Panc1 (cell line): ENCODE measurements around the gene MAST3. TPM values are rescaled to one million over a fixed set of nuclear protein-coding genes. Genes with fewer than 3 reads are reported as not detected.
"Not testable (repeated sequence)": the region's sequence is repeated elsewhere in the genome, so short reads cannot be mapped to it uniquely, and the experiment has no call there.

Source experiments
- ATAC-seq: fragments of 200-7000 bp; cut with Tn5 transposase; 2 replicates; pipeline ENCODE4 v1.9.1; 2020; ENCODE audit warnings: mild to moderate bottlenecking, moderate library complexity
- BruUV-seq: library from RNA; stranded (reverse); fragments of 400-500 nt; replicated peaks from 2 replicates; lab custom pipeline; 2021; lab: Mats Ljungman, UMichigan
- CTCF ChIA-PET: fragments of 300-600 bp; sonication (Branson Sonifier 250); formaldehyde crosslinking; loops from one replicate; lab custom pipeline; 2022; ENCODE audit warnings: antibody characterized with exemption; lab: Charles Lee
- POLR2A ChIA-PET: fragments of 300-600 bp; sonication (Branson Sonifier 250); formaldehyde crosslinking; loops from one replicate; lab custom pipeline; 2022; ENCODE audit warnings: antibody characterized with exemption; lab: Charles Lee
- DNase-seq: peaks from one replicate; pipeline ENCODE4 v3.0.0-alpha.2; 2010; ENCODE audit warnings: low read depth, low spot score
- H3K27ac ChIP-seq: 2 replicates; pipeline ENCODE4 v1.5.1; 2011; ENCODE audit warnings: mild to moderate bottlenecking, low read length, inconsistent platforms
- H3K27me3 ChIP-seq: fragments of 200-500 bp; sonication (Bioruptor generic); 2 replicates; pipeline ENCODE4 v1.6.0; 2014; ENCODE audit warnings: low read length, inconsistent platforms; ENCODE audit not compliant: control insufficient read depth, insufficient read depth
- H3K36me3 ChIP-seq: fragments of 200-500 bp; sonication (Bioruptor generic); 2 replicates; pipeline ENCODE4 v1.5.1; 2014; ENCODE audit warnings: inconsistent platforms, mild to moderate bottlenecking, low read length, moderate library complexity; ENCODE audit not compliant: control insufficient read depth, insufficient read depth
- H3K4me1 ChIP-seq: 2 replicates; pipeline ENCODE4 v1.5.1; 2011; ENCODE audit warnings: inconsistent platforms, mild to moderate bottlenecking, low read length, moderate library complexity; ENCODE audit not compliant: control insufficient read depth, insufficient read depth
- H3K4me3 ChIP-seq, 2 experiments: 2 replicates each; pipeline ENCODE4 v1.5.1; 2011 to 2012; ENCODE audit warnings: low read depth in 2 of 2, low read length in 2 of 2, mild to moderate bottlenecking in 2 of 2, inconsistent platforms in 1 of 2, moderate library complexity in 1 of 2
- H3K9me3 ChIP-seq: fragments of 200-500 bp; sonication (Bioruptor generic); 2 replicates; pipeline ENCODE4 v1.5.1; 2014; ENCODE audit warnings: low read depth, mild to moderate bottlenecking, inconsistent platforms, low read length, moderate library complexity; ENCODE audit not compliant: control insufficient read depth, insufficient read depth
- CTCF ChIP-seq: fragments of 450-650 bp; IDR thresholded peaks from 2 replicates; pipeline ENCODE4 v1.5.1; 2017; ENCODE audit warnings: mild to moderate bottlenecking
- POLR2AphosphoS5 ChIP-seq: IDR thresholded peaks from 2 replicates; pipeline ENCODE4 v1.6.1; 2012; ENCODE audit warnings: mild to moderate bottlenecking, low read depth, low read length, moderate library complexity
- SIN3A ChIP-seq: IDR thresholded peaks from 2 replicates; pipeline ENCODE4 v1.6.1; 2012; ENCODE audit warnings: low read depth, mild to moderate bottlenecking, low read length, moderate library complexity, borderline replicate concordance; ENCODE audit not compliant: insufficient read depth
- TCF7L2 ChIP-seq: IDR thresholded peaks from 2 replicates; pipeline ENCODE4 v1.6.1; 2011; ENCODE audit warnings: mild to moderate bottlenecking, low read depth, low read length, inconsistent platforms
- in situ Hi-C: cut with HindIII; loops from 2 replicates; pipeline ENCODE4 v1.10.0; 2016; ENCODE audit warnings: low sequenced_read_pairs, low pct_unique_long_range_greater_than_20kb
- intact Hi-C: fragments of 100-400 bp; cut with micrococcal nuclease; formaldehyde crosslinking; loops from one replicate; pipeline ENCODE4 v1.10.0; 2022; ENCODE audit not compliant: unreplicated experiment
- total RNA-seq: library from RNA; stranded (reverse); gene quantifications from one replicate; pipeline ENCODE4 v1.2.1, GENCODE V29; 2021; ENCODE audit not compliant: unreplicated experiment
- TF ChIP-seq, protein P1 (sequence below), 2 experiments: IDR thresholded peaks; 2 replicates each; pipeline ENCODE4 v1.6.1; 2011 to 2012; ENCODE audit warnings: low read depth in 2 of 2, control low read depth in 1 of 2, low read length in 1 of 2, mild to moderate bottlenecking in 1 of 2, moderate library complexity in 1 of 2; ENCODE audit not compliant: insufficient read depth in 1 of 2

MAST3 gene
- total RNA-seq, 1 experiment from 2014 or later: 13.1 TPM

DNA sequence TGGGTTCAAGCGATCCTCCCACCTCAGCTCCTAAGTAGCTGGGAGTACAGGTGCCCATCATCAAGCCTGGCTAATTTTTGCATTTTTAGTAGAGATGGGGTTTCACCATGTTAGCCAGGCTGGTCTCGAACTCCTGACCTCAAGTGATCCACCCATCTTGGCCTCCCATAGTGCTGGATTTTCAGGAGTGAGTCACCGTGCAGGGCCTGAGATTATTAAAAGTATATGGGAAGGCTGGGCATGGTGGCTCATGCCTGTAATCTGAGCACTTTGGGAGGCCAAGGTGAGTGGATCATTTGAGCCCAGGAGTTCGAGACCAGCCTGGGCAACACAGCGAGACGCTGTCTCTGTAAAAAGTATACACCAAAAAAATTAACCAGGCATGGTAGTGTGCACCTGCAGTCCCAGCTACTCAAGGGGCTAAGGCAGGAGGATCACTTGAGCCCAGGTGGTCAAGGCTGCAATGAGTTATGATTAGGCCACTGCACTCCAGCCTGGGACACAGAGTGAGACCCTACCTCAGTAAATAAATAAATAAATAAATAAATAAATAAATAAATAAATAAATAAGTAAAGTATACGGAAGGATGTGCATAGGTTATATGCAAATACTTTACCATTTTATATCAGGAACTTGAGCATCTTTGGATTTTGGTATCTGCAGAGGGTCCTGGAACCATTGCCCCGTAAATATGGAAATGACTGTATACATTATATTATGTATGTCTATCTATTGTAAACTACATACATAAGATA lies 11.7 kb upstream of the MAST3 start:
- ATAC-seq (no peak), DNase-seq (no peak)
- Histone ChIP-seq H3K4me1 (no peaks in the 10 kb centered on the region), H3K4me3 (no peak overlapping the region), H3K9me3 (no peaks in the 10 kb centered on the region), H3K27me3 (no peaks in the 10 kb centered on the region), H3K36me3 (no peaks in the 10 kb centered on the region), H3K27ac (no peak overlapping the region)
- in situ Hi-C loops (no loop called here), intact Hi-C loops (no loop called here)
- POLR2A ChIA-PET: no interaction called here
- TF ChIP-seq, protein P1, sequence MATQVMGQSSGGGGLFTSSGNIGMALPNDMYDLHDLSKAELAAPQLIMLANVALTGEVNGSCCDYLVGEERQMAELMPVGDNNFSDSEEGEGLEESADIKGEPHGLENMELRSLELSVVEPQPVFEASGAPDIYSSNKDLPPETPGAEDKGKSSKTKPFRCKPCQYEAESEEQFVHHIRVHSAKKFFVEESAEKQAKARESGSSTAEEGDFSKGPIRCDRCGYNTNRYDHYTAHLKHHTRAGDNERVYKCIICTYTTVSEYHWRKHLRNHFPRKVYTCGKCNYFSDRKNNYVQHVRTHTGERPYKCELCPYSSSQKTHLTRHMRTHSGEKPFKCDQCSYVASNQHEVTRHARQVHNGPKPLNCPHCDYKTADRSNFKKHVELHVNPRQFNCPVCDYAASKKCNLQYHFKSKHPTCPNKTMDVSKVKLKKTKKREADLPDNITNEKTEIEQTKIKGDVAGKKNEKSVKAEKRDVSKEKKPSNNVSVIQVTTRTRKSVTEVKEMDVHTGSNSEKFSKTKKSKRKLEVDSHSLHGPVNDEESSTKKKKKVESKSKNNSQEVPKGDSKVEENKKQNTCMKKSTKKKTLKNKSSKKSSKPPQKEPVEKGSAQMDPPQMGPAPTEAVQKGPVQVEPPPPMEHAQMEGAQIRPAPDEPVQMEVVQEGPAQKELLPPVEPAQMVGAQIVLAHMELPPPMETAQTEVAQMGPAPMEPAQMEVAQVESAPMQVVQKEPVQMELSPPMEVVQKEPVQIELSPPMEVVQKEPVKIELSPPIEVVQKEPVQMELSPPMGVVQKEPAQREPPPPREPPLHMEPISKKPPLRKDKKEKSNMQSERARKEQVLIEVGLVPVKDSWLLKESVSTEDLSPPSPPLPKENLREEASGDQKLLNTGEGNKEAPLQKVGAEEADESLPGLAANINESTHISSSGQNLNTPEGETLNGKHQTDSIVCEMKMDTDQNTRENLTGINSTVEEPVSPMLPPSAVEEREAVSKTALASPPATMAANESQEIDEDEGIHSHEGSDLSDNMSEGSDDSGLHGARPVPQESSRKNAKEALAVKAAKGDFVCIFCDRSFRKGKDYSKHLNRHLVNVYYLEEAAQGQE (IDR thresholded peaks at IDR 0.05; ENCODE audit: insufficient read depth in 1 of 2, low read depth in 2 of 2, low read length in 1 of 2): no peak
- TF ChIP-seq TCF7L2 (no peak), SIN3A (no peak), CTCF (no peak), POLR2AphosphoS5 (no peak)
- BruUV-seq: no TSS peak
- CTCF ChIA-PET: no interaction called here

DNA sequence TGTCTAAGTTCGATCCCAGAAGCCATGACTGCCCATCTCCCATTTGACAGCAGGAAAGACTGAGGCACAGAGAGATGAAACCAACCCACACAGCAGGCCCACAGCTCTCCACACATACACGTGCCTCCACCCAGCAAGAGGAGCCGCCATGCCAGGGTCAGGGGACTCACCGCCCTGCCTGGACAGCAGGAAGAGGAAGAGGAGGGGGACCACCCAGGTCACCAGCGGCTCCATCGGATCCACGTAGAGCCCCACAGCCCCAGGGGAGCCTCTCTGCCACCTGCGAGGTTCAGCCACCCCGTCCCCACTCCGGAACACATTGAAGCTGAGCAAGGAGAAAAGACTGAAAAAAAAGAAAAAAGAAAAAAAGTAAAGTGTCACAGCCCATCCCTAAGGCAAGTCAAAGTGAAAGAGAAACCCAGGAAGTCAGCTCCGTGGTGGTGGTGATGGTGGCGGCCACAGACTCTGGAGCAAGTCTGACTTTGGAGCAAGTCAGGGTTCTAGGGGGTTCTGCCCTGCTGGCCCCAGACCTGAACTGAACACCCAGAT lies 10.9 kb upstream of the MAST3 start, which contains the start of gene IL12RB1:
IL12RB1 (minus strand) TSS at position 345 of the 549 bp plus-strand sequence; CDS start at position 234, 111 bp downstream.
- in situ Hi-C loops: no loop called here
- BruUV-seq: no TSS peak
- H3K36me3 ChIP-seq: no peaks in the 10 kb centered on the region
- ATAC-seq (peak; percentile 38; the same call in 1 of the 2 replicates), DNase-seq (no peak)
- H3K4me1 ChIP-seq: no peaks in the 10 kb centered on the region
- no peak for TF ChIP-seq TCF7L2
- TF ChIP-seq, protein P1 (IDR thresholded peaks at IDR 0.05; ENCODE audit: insufficient read depth in 1 of 2, low read depth in 2 of 2, low read length in 1 of 2): no peak
- no peak for TF ChIP-seq CTCF
- TF ChIP-seq SIN3A: no peak
- no peak for TF ChIP-seq POLR2AphosphoS5
- H3K27me3 ChIP-seq: no peaks in the 10 kb centered on the region
- H3K9me3 ChIP-seq: no peaks in the 10 kb centered on the region
- ChIA-PET CTCF (interaction anchor here (0.7 kb wide), 1 partner anchor 12 kb away, joined by 5 read pairs; no protein-coding TSS in a partner anchor), POLR2A (no interaction called here)
- H3K27ac ChIP-seq: 0 out of 2 replicates have a peak within 1 kb of the TSS, but pooled peaks have one; percentile 9
- peak within 1 kb of the TSS; percentile 10 to 22 for H3K4me3 ChIP-seq
- intact Hi-C loops: no loop called here

GRCh38 chr19:18089096-18089541 lies 8.5 kb upstream of the MAST3 start:
- H3K4me3 ChIP-seq, intact Hi-C loops, CTCF ChIA-PET, POLR2A ChIA-PET, BruUV-seq, H3K9me3 ChIP-seq, H3K4me1 ChIP-seq, H3K36me3 ChIP-seq, in situ Hi-C loops, H3K27me3 ChIP-seq, DNase-seq, H3K27ac ChIP-seq, ATAC-seq: not testable (repeated sequence)
